ENCODE measurements around the gene UCP2.

DNA sequence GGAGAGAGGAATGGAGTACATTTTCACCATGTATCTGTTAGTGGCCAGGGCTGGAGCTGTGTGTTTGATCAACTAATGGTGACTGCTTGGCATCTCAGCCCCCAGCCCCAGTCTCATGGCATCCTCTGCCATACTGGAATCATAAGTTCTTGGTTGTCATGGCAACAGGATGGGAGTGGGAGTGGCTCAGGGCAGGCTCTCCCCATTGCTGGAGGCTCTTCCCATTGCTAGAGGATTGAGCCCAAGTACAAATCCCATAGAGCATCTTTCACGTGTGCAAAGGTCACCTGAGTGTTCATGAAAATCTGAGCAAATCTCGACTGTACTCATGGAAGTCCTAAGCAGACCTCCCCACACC, 16.9 kb downstream of the UCP2 start:
- TF ChIP-seq EP300 (IDR thresholded peaks at IDR 0.05) (no peak), POLR2A (IDR thresholded peaks at IDR 0.05) (no peak), POLR2AphosphoS5 (IDR thresholded peaks at IDR 0.05) (no peak)
- TF ChIP-seq, protein P1, sequence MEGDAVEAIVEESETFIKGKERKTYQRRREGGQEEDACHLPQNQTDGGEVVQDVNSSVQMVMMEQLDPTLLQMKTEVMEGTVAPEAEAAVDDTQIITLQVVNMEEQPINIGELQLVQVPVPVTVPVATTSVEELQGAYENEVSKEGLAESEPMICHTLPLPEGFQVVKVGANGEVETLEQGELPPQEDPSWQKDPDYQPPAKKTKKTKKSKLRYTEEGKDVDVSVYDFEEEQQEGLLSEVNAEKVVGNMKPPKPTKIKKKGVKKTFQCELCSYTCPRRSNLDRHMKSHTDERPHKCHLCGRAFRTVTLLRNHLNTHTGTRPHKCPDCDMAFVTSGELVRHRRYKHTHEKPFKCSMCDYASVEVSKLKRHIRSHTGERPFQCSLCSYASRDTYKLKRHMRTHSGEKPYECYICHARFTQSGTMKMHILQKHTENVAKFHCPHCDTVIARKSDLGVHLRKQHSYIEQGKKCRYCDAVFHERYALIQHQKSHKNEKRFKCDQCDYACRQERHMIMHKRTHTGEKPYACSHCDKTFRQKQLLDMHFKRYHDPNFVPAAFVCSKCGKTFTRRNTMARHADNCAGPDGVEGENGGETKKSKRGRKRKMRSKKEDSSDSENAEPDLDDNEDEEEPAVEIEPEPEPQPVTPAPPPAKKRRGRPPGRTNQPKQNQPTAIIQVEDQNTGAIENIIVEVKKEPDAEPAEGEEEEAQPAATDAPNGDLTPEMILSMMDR (IDR thresholded peaks at IDR 0.05), result no peak

Measured in upper lobe of left lung (tissue), 4 donors.